ENCODE results near the gene HOXC11.

- peak; percentile 23 for TF ChIP-seq EZH2 (IDR thresholded peaks at IDR 0.05; ENCODE audit: borderline replicate concordance, insufficient read depth, low read depth, low read length, poor library complexity, severe bottlenecking)
- TF ChIP-seq, protein P1, sequence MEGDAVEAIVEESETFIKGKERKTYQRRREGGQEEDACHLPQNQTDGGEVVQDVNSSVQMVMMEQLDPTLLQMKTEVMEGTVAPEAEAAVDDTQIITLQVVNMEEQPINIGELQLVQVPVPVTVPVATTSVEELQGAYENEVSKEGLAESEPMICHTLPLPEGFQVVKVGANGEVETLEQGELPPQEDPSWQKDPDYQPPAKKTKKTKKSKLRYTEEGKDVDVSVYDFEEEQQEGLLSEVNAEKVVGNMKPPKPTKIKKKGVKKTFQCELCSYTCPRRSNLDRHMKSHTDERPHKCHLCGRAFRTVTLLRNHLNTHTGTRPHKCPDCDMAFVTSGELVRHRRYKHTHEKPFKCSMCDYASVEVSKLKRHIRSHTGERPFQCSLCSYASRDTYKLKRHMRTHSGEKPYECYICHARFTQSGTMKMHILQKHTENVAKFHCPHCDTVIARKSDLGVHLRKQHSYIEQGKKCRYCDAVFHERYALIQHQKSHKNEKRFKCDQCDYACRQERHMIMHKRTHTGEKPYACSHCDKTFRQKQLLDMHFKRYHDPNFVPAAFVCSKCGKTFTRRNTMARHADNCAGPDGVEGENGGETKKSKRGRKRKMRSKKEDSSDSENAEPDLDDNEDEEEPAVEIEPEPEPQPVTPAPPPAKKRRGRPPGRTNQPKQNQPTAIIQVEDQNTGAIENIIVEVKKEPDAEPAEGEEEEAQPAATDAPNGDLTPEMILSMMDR (IDR thresholded peaks at IDR 0.05), result no peak
Observed at GRCh38 chr12:53994264-53995001, 21.5 kb downstream of the HOXC11 start.
